Erythroblast (primary cell): ENCODE measurements around the gene BAZ1A.
"Not testable (repeated sequence)": the region's sequence is repeated elsewhere in the genome, so short reads cannot be mapped to it uniquely, and the experiment has no call there.

ENCODE experiments used
- DNase-seq, 2 experiments: peaks; one replicate each; lab custom pipeline; 2025; lab: John Stamatoyannopoulos, UW
- GATA1 ChIP-seq: IDR thresholded peaks from 2 replicates; pipeline ENCODE4 v1.6.1; 2011; ENCODE audit warnings: low read depth, mild to moderate bottlenecking, control low read depth, low read length, moderate library complexity
- POLR2A ChIP-seq: IDR thresholded peaks from 2 replicates; pipeline ENCODE4 v1.6.1; 2011; ENCODE audit warnings: mild to moderate bottlenecking, low read length

The BAZ1A gene

DNA sequence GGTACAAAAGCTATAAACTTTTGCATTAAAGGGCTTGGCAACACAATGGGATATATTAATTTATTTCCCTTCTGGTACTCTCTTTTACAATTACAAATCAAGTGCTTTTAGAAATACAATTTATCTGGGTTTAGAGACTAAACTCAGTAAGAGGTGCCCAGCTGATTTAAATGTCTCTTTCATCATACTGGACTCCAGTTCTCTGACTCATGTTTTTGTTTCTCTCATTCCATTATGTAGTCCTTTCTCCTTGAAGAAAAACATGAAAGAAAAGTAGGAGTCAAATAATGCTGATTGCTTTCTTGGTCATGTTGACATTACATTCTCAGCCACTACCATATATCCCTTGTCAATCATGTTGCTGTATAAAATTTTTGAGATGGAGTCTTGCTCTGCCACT lies 124.5 kb downstream of the BAZ1A start:
- TF ChIP-seq GATA1 (no peak), POLR2A (no peak)
- DNase-seq, result no peak

DNA sequence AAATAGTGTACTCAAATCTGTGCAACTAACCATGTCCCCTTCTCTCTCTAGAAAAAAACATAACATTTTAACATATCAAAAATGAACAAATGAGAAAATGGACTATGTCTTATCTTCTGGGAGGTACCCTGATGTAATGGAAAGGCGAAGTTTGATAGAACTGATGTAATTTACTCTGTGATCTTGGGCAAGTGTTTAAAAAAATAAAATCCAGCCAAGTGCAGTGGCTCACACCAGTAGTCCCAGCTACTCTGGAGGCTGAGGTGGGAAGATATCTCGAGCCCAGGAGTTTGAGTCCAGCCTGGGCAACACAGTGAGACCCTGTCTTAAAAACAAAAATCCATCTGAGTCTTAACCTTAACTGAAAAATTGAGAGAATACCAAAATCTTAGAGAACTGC lies 124.9 kb downstream of the BAZ1A start:
- DNase-seq, result no peak
- TF ChIP-seq POLR2A, result no peak
- TF ChIP-seq GATA1, result no peak

DNA sequence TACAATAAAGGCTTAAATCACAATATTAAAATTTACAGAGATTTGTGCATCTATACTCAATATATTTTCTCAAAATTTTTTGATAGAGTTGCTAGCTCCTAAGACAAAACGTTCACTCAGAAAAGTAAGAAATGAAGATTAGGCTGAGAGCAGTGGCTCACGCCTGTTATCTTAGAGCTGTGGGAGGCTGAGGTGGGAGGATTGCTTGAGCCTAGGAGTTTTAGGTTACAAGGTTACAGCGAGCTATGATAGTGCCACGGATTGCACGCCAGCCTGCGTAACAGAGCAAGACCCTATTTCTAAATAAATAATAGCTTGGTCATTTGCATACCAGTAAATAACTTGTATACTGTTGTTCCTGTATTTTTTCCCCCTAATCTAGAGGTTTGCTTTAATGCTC lies 125.8 kb downstream of the BAZ1A start:
- no peak for TF ChIP-seq GATA1
- TF ChIP-seq POLR2A, result no peak
- no peak for DNase-seq

DNA sequence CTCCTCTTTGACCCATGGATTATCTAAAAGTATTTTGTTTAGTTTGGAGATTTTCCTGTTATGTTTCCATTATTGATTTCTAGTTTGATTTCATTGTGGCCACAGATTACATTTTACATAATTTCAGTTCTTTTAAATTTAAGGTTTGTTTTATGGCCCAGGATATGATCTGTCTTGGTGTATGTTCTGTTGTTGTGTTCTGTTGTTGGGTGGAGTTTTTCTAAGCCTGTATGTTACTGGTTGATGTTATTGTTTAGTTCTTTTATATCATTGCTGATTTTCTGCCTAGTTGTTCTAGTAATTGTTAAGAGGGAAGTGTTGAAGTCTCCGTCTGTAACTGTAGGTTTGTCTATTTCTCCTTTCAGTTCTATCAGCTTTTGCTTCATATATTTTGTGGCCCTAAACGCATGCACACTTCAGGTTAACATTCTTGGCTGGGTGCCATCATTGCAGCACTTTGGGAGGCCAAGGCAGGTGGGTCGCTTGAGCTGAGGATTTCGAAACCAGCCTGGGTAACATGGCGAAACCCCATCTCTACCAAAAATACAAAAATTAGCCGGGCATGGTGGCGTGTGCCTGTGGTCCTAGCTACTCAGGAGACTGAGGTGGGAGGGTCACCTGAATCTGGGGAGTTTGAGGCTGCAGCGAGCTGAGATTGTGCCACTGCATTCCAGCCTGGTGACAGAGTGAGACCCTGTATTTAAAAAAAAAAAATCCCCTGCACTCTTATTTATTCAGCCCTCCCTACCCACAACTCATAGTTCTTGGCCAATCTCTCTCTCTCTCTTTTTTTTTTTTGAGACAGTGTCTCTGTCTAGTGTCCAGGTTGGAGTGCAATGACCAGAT lies 132.7 kb downstream of the BAZ1A start:
- DNase-seq, result no peak
- TF ChIP-seq POLR2A (no peak), GATA1 (no peak)

DNA sequence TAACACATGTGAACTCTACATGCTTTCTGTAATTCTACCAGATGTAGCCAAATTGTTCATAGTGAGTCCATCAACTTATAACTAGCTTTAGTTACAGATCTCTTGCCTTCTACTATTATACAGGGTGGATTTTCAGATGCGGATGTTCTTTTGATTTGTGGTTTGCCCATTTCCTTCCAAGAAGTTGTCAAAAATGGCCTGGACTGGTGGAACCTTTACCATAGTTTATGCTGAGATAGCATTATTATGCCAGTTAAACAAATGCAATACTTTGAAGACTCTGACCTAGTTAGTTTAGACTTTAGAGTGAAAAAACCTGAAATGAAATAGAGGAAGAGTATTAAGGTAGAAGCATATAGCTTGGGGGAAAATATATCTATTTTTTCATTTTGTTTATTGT lies 133.3 kb downstream of the BAZ1A start:
- no peak for DNase-seq
- TF ChIP-seq POLR2A (no peak), GATA1 (no peak)

DNA sequence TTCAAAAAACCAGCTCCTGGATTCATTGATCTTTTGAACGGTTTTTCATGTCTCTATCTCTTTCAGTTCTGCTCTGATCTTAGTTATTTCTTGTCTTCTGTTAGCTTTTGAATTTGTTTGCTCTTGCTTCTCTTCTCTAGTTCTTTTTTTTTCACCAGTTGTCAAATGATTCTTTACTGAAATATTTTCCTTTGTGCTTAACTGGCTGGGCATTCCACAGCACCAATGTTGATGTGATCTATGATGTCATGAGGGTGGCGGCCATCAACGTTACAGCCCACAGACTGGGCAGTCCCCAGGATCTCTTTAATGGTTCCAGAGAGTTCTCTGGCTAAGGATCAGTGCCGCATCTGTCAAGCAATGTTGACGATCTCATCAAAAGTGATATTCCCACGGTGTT lies 135.0 kb downstream of the BAZ1A start:
- not testable (repeated sequence) for DNase-seq

DNA sequence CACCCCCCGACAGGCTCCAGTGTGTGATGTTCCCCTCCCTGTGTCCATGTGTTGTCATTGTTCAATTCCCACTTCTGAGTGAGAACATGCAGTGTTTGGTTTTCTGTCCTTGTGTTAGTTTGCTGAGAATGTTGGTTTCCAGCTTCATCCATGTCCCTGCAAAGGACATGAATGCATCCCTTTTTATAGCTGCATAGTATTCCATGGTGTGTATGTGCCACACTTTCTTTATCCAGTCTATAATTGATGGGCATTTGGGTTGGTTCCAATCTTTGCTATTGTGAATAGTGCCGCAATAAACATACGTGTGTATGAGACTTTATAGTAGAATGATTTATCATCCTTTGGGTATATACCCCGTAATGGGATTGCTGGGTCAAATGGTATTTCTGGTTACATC lies 138.1 kb downstream of the BAZ1A start:
- not testable (repeated sequence) for DNase-seq

DNA sequence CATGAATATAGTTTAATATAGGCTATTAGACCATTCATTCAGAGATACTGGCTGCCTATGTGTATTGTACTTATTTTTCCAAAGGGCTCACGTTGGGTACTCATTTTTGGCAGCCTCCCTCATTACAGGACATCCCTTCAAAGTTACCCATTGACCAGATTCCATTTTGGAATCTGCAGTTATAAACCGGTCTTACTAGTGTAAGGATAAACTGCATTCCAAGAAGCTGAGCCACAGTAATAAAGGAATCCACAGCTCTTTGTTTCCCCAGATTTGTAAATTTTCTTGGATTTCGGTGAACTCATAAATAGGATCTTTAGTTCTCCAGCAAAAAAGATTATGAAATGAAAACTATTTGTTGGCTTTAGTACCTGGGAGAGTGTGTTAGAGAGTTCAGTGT lies 141.9 kb downstream of the BAZ1A start:
- no peak for DNase-seq
- TF ChIP-seq GATA1 (no peak), POLR2A (no peak)

DNA sequence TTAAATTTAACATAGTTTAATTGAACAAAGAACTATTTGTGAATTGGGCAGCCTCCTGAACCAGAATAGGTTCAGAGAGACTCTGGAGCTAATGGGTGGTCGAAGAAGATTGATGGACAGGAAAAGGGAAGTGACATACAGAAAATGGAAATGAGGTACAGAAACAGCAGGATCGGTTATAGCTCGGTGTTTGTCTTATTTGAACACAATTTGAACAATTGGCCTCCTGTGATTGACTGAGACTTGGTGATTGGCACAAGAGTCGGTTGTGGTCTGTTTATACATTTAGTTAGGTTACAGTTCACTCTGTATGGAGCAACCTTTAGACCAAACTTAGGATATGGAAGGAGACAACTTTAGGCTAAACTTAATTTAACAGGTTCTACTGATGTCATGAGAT lies 142.4 kb downstream of the BAZ1A start:
- TF ChIP-seq POLR2A (no peak), GATA1 (no peak)
- DNase-seq, result no peak

DNA sequence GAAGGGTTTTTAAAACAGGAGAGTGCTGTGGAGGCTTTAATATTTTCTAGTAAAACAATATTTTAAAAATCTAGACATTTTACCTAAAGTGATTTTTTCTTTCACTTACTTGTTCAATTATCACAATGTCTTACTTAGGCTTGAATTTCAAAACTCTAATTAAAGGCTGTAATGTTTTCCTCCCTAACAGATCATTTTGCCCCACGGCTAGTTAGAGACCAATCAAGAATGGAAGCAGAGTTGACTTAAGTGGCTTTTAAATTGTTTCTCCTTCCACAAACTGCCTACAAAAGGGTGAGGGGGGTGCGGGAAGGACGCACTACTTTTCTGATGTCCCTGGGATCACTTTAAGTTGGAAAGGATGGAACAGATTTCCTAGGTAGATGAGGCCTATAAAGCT lies 151.3 kb downstream of the BAZ1A start:
- no peak for DNase-seq
- TF ChIP-seq POLR2A, result no peak
- no peak for TF ChIP-seq GATA1

DNA sequence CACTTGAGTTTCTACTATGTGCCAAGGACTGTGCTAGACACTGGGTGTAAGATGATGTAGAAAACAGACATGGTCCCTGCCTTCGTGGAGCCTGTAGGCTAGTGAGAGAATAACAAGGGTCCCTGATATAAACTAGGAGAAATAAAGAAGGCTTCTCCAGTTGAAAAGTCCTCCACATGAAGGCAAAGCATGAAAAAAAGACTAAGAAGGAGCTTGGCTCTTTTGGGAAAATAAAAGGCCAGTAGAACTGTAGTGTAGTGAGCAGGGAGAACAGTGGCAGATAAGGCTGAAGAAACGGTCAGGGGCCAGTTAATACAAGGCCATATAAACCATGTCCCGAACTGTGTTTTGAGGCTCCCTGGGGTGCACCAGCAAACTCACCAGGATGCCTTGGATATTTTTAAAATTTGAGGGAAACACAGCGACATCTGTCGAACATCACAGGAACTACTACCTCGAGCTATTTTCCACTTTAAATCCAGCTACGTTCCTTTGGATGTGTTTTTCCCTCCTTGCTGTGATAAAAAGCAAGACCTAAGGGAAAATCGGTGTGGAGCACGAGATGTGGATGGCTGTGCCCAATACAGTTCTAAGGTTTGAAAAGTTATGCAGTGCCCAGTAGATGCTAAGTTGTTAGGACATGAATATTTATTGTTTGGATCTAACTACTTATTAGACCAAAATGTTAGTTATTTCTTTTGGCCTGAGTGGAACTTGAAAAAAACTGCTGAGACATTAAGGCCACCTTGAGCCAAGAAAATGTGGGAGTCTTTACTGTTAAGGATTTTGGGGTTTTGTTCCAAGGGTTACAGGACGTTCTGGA lies 152.2 kb downstream of the BAZ1A start:
- peak; percentile 56 to 74 for DNase-seq
- TF ChIP-seq POLR2A (no peak), GATA1 (no peak)

DNA sequence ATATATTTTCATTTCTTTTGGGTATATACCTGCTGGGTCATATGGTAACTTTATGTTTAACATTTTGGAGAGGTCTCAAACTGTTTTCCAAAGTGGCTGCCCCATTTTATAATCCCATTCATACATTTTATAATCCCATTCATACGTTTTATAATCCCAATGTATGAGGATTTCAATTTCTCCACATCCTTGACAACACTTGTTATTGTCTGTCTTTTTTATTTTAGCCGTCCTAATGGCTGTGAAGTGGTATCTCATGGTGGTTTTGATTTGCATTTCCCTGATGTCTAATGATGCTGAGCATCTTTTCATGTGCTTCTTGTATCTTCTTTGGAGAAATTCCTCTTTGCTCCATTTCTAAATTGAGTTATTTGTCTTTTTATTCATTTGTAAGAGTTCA lies 154.0 kb downstream of the BAZ1A start:
- no peak for DNase-seq
- no peak for TF ChIP-seq GATA1
- TF ChIP-seq POLR2A, result no peak

DNA sequence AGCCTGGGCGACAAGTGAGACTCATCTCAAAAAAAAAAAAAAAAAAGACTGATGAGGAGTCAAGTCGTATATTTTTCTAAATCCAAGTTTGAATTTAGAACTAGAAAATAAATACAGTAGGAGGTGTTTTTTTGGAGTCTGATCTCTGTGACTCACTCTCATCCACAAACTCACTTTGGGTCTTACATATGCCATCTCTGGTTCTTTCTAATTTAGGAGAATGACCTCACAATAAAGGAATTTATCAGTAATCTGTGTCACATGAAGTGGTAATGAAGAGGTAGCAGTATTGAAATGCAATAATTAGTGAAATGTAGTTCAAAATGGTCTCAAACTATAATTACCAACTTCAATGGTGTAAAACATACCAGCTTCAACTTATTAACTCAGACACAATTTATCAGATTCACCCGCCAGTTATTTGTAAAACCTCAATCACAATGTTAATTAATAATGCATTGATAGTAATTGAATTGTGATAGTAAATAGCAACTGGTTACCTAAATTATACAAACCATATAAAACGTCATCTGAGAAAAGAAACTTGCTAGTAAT lies 156.3 kb downstream of the BAZ1A start:
- no peak for TF ChIP-seq POLR2A
- no peak for TF ChIP-seq GATA1
- DNase-seq, result no peak

DNA sequence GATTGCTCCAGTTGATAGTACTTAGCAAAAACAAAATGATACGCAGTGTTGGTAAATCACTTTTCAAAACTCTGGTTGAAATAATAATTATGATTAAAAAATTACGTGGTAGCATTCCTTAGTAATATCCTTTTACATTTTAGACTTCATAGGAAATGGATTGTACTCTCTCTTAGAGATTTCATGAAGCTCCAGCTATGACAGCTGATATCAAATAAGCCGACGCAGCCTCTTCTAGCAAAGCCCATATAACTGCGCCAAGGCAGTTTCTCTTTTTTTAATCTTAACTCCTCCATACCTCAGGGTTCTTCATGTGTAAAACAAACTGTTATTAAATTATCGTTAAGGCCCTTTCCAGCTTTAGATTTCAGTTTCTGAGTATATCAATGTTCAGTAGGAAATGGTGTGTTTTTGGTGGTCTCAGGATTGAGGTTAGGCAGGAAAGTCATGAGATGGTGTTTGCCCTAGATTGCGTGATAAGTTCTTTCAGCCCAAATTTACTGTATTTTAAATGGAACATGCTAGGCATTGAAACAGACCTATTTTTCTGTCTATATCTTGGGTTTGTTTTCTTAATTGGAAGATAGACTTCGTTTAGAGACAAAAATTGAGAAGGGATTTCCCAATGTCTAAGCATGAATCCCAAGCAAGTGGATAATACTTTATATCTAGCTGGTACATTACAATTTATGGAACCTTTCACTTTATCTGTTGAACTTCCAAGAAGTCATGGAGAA lies 159.9 kb downstream of the BAZ1A start:
- no peak for DNase-seq
- no peak for TF ChIP-seq GATA1
